GM12865 (cell line): ENCODE measurements around the gene ERBB2.
"Not testable (repeated sequence)": the region's sequence is repeated elsewhere in the genome, so short reads cannot be mapped to it uniquely, and the experiment has no call there.

ENCODE experiments used
- DNase-seq: peaks from one replicate; pipeline ENCODE4 v3.0.0; 2010; ENCODE audit warnings: low read depth
- H3K4me3 ChIP-seq: 2 replicates; pipeline ENCODE4 v1.5.1; 2011; ENCODE audit warnings: mild to moderate bottlenecking, low read depth, low read length, control low read depth
- CTCF ChIP-seq: IDR thresholded peaks from 2 replicates; pipeline ENCODE4 v1.5.1; 2011; ENCODE audit warnings: low read length, control low read depth, low read depth, inconsistent platforms; ENCODE audit not compliant: insufficient read depth; ENCODE audit errors: missing control alignments

ERBB2 gene

GRCh38 chr17:39706921-39707337 is 7.1 kb downstream of the ERBB2 start:
- H3K4me3 ChIP-seq: no peak overlapping the region
- no peak for TF ChIP-seq CTCF
- DNase-seq: no peak

- no peak overlapping the region for H3K4me3 ChIP-seq
- TF ChIP-seq CTCF: no peak
- no peak for DNase-seq
Measured at GRCh38 chr17:39709319-39709997, 9.6 kb downstream of the ERBB2 start.

- no peak for TF ChIP-seq CTCF
- no peak for DNase-seq
- no peak overlapping the region for H3K4me3 ChIP-seq
Measured at GRCh38 chr17:39709998-39710964, 10.4 kb downstream of the ERBB2 start.

- not testable (repeated sequence) for DNase-seq, H3K4me3 ChIP-seq
Measured at GRCh38 chr17:39711071-39711470, 11.2 kb downstream of the ERBB2 start.

GRCh38 chr17:39711851-39712250 is 12.0 kb downstream of the ERBB2 start:
- no peak for TF ChIP-seq CTCF
- DNase-seq: no peak
- H3K4me3 ChIP-seq: no peak overlapping the region

GRCh38 chr17:39714234-39714633 is 14.4 kb downstream of the ERBB2 start:
- no peak overlapping the region for H3K4me3 ChIP-seq
- TF ChIP-seq CTCF: no peak
- no peak for DNase-seq

GRCh38 chr17:39715375-39716072 is 15.7 kb downstream of the ERBB2 start:
- H3K4me3 ChIP-seq: no peak overlapping the region
- no peak for DNase-seq
- TF ChIP-seq CTCF: no peak
